CD4-positive, alpha-beta T cell (primary cell): ENCODE measurements around the gene CDH16. TPM values are rescaled to one million over a fixed set of nuclear protein-coding genes. Genes with fewer than 3 reads are reported as not detected.

ENCODE experiments used
- ATAC-seq: fragments of 200-7000 bp; cut with Tn5 transposase; one replicate; pipeline ENCODE4 v1.10.0; 2022; ENCODE audit warnings: mild to moderate bottlenecking; ENCODE audit not compliant: poor library complexity
- CTCF ChIA-PET: fragments of 350-600 bp; sonication (Branson Sonifier 250); formaldehyde crosslinking; loops from one replicate; lab custom pipeline; 2021; ENCODE audit warnings: antibody characterized with exemption, inconsistent platforms; lab: Charles Lee
- POLR2A ChIA-PET: fragments of 350-600 bp; sonication (Branson Sonifier 250); formaldehyde crosslinking; loops from one replicate; lab custom pipeline; 2021; ENCODE audit warnings: antibody characterized with exemption, inconsistent platforms; lab: Charles Lee
- DNase-seq, 14 experiments: peaks; one replicate each; pipeline ENCODE4 v3.0.0-alpha.2; 2013 to 2020; ENCODE audit warnings: mixed read lengths in 2 of 14
- H3K27ac ChIP-seq, 2 donors: one replicate each; pipeline versions ENCODE4 v1.5.1 to v1.7.0; 2013; ENCODE audit warnings: low read length in 2 of 2, low read depth in 1 of 2, mild to moderate bottlenecking in 1 of 2
- H3K27me3 ChIP-seq, 2 experiments: 1 replicate in 1 of 2; 2 replicates in 1 of 2; pipeline versions ENCODE4 v1.6.1 to v1.7.0; 2013; ENCODE audit warnings: low read length in 2 of 2, control low read depth in 1 of 2, mild to moderate bottlenecking in 1 of 2, moderate library complexity in 1 of 2; ENCODE audit not compliant: insufficient read depth in 2 of 2, control insufficient read depth in 1 of 2
- H3K36me3 ChIP-seq: one replicate; pipeline ENCODE4 v1.6.1; 2013; ENCODE audit warnings: low read length, control low read depth; ENCODE audit not compliant: insufficient read depth
- H3K4me1 ChIP-seq: one replicate; pipeline ENCODE4 v1.6.1; 2013; ENCODE audit warnings: low read length, control low read depth; ENCODE audit not compliant: insufficient read depth
- H3K4me3 ChIP-seq: one replicate; pipeline ENCODE4 v1.5.1; 2013; ENCODE audit warnings: mild to moderate bottlenecking, low read length, moderate library complexity
- H3K9me3 ChIP-seq, 2 experiments: 1 replicate in 1 of 2; 2 replicates in 1 of 2; pipeline versions ENCODE4 v1.6.1 to v1.7.0; 2013; ENCODE audit warnings: low read length in 2 of 2, mild to moderate bottlenecking in 2 of 2, control low read depth in 1 of 2, moderate library complexity in 1 of 2; ENCODE audit not compliant: control insufficient read depth in 1 of 2, insufficient read depth in 1 of 2
- H3K27ac Mint-ChIP-seq: one replicate; pipeline ENCODE4 v1.8.0; 2020; ENCODE audit warnings: mixed read lengths
- H3K27me3 Mint-ChIP-seq: one replicate; pipeline ENCODE4 v1.8.0; 2021; ENCODE audit warnings: mixed read lengths
- H3K36me3 Mint-ChIP-seq: one replicate; pipeline ENCODE4 v1.8.0; 2021; ENCODE audit warnings: low read depth, mixed read lengths
- H3K4me1 Mint-ChIP-seq: one replicate; pipeline ENCODE4 v1.8.0; 2021; ENCODE audit warnings: low read depth, mixed read lengths
- H3K4me3 Mint-ChIP-seq: one replicate; pipeline ENCODE4 v1.8.0; 2020; ENCODE audit warnings: mild to moderate bottlenecking, mixed read lengths
- H3K9me3 Mint-ChIP-seq: one replicate; pipeline ENCODE4 v1.8.0; 2020; ENCODE audit warnings: mixed read lengths
- CTCF ChIP-seq: fragments of 200-600 bp; IDR thresholded peaks from one replicate; pipeline ENCODE4 v1.8.0; 2022; ENCODE audit warnings: antibody characterized with exemption, mild to moderate bottlenecking
- intact Hi-C, 2 experiments: fragments of 100-400 bp; cut with DNase I in 1 of 2; cut with micrococcal nuclease in 1 of 2; formaldehyde crosslinking; loops; one replicate each; pipeline versions ENCODE4 v1.15.1 to v1.9.0; 2023 to 2025; cut with DNase I, micrococcal nuclease
- total RNA-seq, 174 experiments: library from RNA in 2 of 174; stranded (reverse) in 2 of 174; gene quantifications; one replicate each; pipeline ENCODE4 v1.2.3 and lab custom pipeline; 2021 to 2026

The CDH16 gene
- total RNA-seq, 2 experiments from 2014 or later = not detected

GRCh38 chr16:66950437-66950836, 31.8 kb upstream of the CDH16 start:
- intact Hi-C loops = loop anchor here in 1 of 2 experiments (5.0 kb wide), 1 partner anchor 53 kb away; no protein-coding TSS in a partner anchor

GRCh38 chr16:66949472-66949871, 30.8 kb upstream of the CDH16 start:
- no peaks in the 10 kb centered on the region for H3K9me3 Mint-ChIP-seq
- no peaks in the 10 kb centered on the region for H3K36me3 Mint-ChIP-seq
- peaks cover 0 to 8% of the 10 kb centered on the region in 2 experiments for H3K9me3 ChIP-seq
- CTCF ChIA-PET = interaction anchor here (1.6 kb wide), 1 partner anchor 12 kb away, joined by 4 read pairs; the partner anchor contains the start of gene CES3
- peaks cover 20% of the 10 kb centered on the region for H3K4me1 Mint-ChIP-seq
- POLR2A ChIA-PET = no interaction called here
- peaks cover 61% of the 10 kb centered on the region for H3K27me3 Mint-ChIP-seq
- no peak overlapping the region for H3K27ac Mint-ChIP-seq
- H3K4me3 Mint-ChIP-seq = peak overlapping the region; percentile 69
- no peak overlapping the region for H3K27ac ChIP-seq
- peaks cover 25% of the 10 kb centered on the region in 2 experiments for H3K27me3 ChIP-seq
- DNase-seq (no peak), ATAC-seq (no peak)
- intact Hi-C loops = no loop called here
- peaks cover 26% of the 10 kb centered on the region for H3K4me1 ChIP-seq
- no peak for TF ChIP-seq CTCF
- H3K4me3 ChIP-seq = no peak overlapping the region
- no peaks in the 10 kb centered on the region for H3K36me3 ChIP-seq

More at GRCh38 chr16:66950437-66950836, 31.8 kb upstream of the CDH16 start:
- no peaks in the 10 kb centered on the region for H3K36me3 Mint-ChIP-seq
- no peak overlapping the region for H3K27ac Mint-ChIP-seq
- H3K4me3 Mint-ChIP-seq = peak overlapping the region; percentile 59
- ChIA-PET POLR2A (no interaction called here), CTCF (interaction anchor here (1.6 kb wide), 1 partner anchor 11 kb away, joined by 4 read pairs; the partner anchor contains the start of gene CES3)
- no peak overlapping the region for H3K4me3 ChIP-seq
- no peaks in the 10 kb centered on the region for H3K36me3 ChIP-seq
- no peak overlapping the region for H3K27ac ChIP-seq
- peaks cover 25% of the 10 kb centered on the region in 2 experiments for H3K27me3 ChIP-seq
- peaks cover 61% of the 10 kb centered on the region for H3K27me3 Mint-ChIP-seq
- peaks cover 0 to 8% of the 10 kb centered on the region in 2 experiments for H3K9me3 ChIP-seq
- DNase-seq (no peak), ATAC-seq (no peak)
- TF ChIP-seq CTCF = no peak
- no peaks in the 10 kb centered on the region for H3K9me3 Mint-ChIP-seq
- peaks cover 20% of the 10 kb centered on the region for H3K4me1 Mint-ChIP-seq
- peaks cover 26% of the 10 kb centered on the region for H3K4me1 ChIP-seq

GRCh38 chr16:66948837-66949225, 30.1 kb upstream of the CDH16 start:
- TF ChIP-seq CTCF = no peak
- H3K27ac ChIP-seq = no peak overlapping the region
- H3K36me3 ChIP-seq = peaks cover under 1% of the 10 kb centered on the region
- ATAC-seq = no peak
- H3K9me3 ChIP-seq = peaks cover 0 to 8% of the 10 kb centered on the region in 2 experiments
- Mint-ChIP-seq H3K9me3 (no peaks in the 10 kb centered on the region), H3K4me3 (peak overlapping the region; percentile 89), H3K4me1 (peaks cover 20% of the 10 kb centered on the region), H3K27ac (no peak overlapping the region), H3K36me3 (peaks cover 4% of the 10 kb centered on the region), H3K27me3 (peaks cover 57% of the 10 kb centered on the region)
- H3K4me3 ChIP-seq = peak overlapping the region; percentile 64
- intact Hi-C loops = no loop called here
- DNase-seq = no peak
- POLR2A ChIA-PET = no interaction called here
- peaks cover 25% of the 10 kb centered on the region in 2 experiments for H3K27me3 ChIP-seq
- CTCF ChIA-PET = interaction anchor here (1.0 kb wide), 1 partner anchor 236 kb away, joined by 3 read pairs; no protein-coding TSS in a partner anchor
- H3K4me1 ChIP-seq = peaks cover 24% of the 10 kb centered on the region
